ENCODE results near the gene SAA2.

Gene SAA2

DNA sequence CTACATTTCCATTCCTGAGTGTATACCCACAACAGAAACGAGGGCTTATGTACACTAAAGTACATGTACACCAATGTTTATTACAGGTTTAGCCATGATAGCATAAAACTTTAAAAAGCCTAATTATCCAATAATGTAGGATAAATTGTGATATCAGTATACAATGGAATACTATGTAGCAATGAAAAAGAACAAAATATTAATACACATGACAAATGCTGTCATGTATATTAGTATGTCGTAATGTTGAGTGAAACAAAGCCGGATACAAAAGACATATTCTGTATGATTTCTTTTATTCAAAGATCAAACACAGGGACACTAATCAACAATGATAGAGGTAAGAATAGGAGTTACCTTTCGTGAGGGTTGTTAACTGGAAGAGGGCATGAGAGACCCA lies 14.6 kb downstream of the SAA2 start:
- no peaks in the 10 kb centered on the region for H3K36me3 ChIP-seq (ENCODE audit: control insufficient read depth in 5 of 5, insufficient read depth in 5 of 5, low read length in 5 of 5)

GRCh38 chr11:18230859-18231258 lies 17.6 kb downstream of the SAA2 start:
- Histone ChIP-seq H3K9ac (ENCODE audit: low read length in 5 of 5) (no peak overlapping the region), H3K27me3 (ENCODE audit: control insufficient read depth in 5 of 5, insufficient read depth in 4 of 5, low read length in 5 of 5) (no peaks in the 10 kb centered on the region), H3K4me3 (ENCODE audit: low read depth in 1 of 5, low read length in 5 of 5) (no peak overlapping the region), H3K36me3 (ENCODE audit: control insufficient read depth in 5 of 5, insufficient read depth in 5 of 5, low read length in 5 of 5) (no peaks in the 10 kb centered on the region), H3K9me3 (ENCODE audit: control insufficient read depth in 5 of 5, low read length in 5 of 5) (no peaks in the 10 kb centered on the region), H3K4me1 (ENCODE audit: control insufficient read depth in 5 of 5, insufficient read depth in 5 of 5, low read length in 5 of 5) (no peaks in the 10 kb centered on the region), H3K27ac (ENCODE audit: low read depth, low read length) (no peak overlapping the region)

More for the DNA sequence above, 14.6 kb downstream of the SAA2 start:
- H3K4me1 ChIP-seq (ENCODE audit: control insufficient read depth in 5 of 5, insufficient read depth in 5 of 5, low read length in 5 of 5): no peaks in the 10 kb centered on the region
- H3K27me3 ChIP-seq (ENCODE audit: control insufficient read depth in 5 of 5, insufficient read depth in 4 of 5, low read length in 5 of 5): no peaks in the 10 kb centered on the region
- no peak overlapping the region for H3K9ac ChIP-seq (ENCODE audit: low read length in 5 of 5)
- H3K27ac ChIP-seq (ENCODE audit: low read depth, low read length): no peak overlapping the region
- no peaks in the 10 kb centered on the region for H3K9me3 ChIP-seq (ENCODE audit: control insufficient read depth in 5 of 5, low read length in 5 of 5)
- no peak overlapping the region for H3K4me3 ChIP-seq (ENCODE audit: low read depth in 1 of 5, low read length in 5 of 5)

DNA sequence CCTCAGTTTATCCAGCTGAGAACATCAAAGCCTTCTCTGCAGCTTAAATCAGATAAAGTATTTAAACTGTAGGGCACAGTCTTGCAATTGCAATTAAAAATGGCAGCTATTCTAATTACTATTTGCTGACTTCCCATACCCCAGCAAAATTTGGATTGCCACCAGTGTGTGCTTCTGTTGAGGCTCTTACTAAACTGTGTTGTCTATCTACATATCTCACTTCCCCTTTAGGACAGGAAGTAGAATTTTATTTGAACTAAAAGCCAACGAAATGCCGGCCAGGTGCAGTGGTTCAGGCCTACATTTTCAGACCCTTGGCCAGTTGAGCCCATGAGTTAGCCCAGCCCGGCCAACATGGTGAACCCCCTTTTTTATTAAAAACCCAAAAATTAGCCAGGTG lies 19.0 kb downstream of the SAA2 start:
- Histone ChIP-seq H3K9ac (ENCODE audit: low read length in 5 of 5) (no peak overlapping the region), H3K4me3 (ENCODE audit: low read depth in 1 of 5, low read length in 5 of 5) (no peak overlapping the region), H3K27ac (ENCODE audit: low read depth, low read length) (no peak overlapping the region)

DNA sequence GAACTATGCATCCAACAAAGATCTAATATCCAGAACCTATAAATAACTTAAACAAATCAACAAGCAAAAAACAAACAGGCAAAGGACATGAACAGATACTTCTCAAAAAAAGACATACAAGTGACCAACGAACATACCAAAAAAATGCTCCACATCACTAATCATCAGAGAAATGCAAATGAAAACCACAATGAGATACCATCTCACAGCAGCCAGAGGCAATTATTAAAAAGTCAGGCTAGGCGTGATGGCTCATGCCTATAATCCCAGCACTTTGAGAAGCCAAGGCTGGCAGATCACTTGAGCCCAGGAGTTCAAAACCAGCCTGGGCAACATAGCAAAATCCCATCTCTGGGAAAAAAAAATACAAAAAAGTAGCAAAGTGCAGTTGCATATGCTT lies 22.6 kb downstream of the SAA2 start:
- Histone ChIP-seq H3K27ac (ENCODE audit: low read depth, low read length) (no peak overlapping the region), H3K9me3 (ENCODE audit: control insufficient read depth in 5 of 5, low read length in 5 of 5) (no peaks in the 10 kb centered on the region), H3K9ac (ENCODE audit: low read length in 5 of 5) (no peak overlapping the region), H3K4me1 (ENCODE audit: control insufficient read depth in 5 of 5, insufficient read depth in 5 of 5, low read length in 5 of 5) (no peaks in the 10 kb centered on the region), H3K36me3 (ENCODE audit: control insufficient read depth in 5 of 5, insufficient read depth in 5 of 5, low read length in 5 of 5) (no peaks in the 10 kb centered on the region), H3K27me3 (ENCODE audit: control insufficient read depth in 5 of 5, insufficient read depth in 4 of 5, low read length in 5 of 5) (peaks cover 0 to 2% (median 0%) of the 10 kb centered on the region in 5 donors), H3K4me3 (ENCODE audit: low read depth in 1 of 5, low read length in 5 of 5) (no peak overlapping the region)

More for the DNA sequence above, 19.0 kb downstream of the SAA2 start:
- Histone ChIP-seq H3K36me3 (ENCODE audit: control insufficient read depth in 5 of 5, insufficient read depth in 5 of 5, low read length in 5 of 5) (no peaks in the 10 kb centered on the region), H3K9me3 (ENCODE audit: control insufficient read depth in 5 of 5, low read length in 5 of 5) (no peaks in the 10 kb centered on the region), H3K4me1 (ENCODE audit: control insufficient read depth in 5 of 5, insufficient read depth in 5 of 5, low read length in 5 of 5) (no peaks in the 10 kb centered on the region), H3K27me3 (ENCODE audit: control insufficient read depth in 5 of 5, insufficient read depth in 4 of 5, low read length in 5 of 5) (no peaks in the 10 kb centered on the region)

- Histone ChIP-seq H3K27me3 (ENCODE audit: control insufficient read depth in 5 of 5, insufficient read depth in 4 of 5, low read length in 5 of 5) (peaks cover 0 to 2% (median 0%) of the 10 kb centered on the region in 5 donors), H3K27ac (ENCODE audit: low read depth, low read length) (no peak overlapping the region), H3K9me3 (ENCODE audit: control insufficient read depth in 5 of 5, low read length in 5 of 5) (peaks cover 0 to 5% (median 0%) of the 10 kb centered on the region in 5 donors), H3K36me3 (ENCODE audit: control insufficient read depth in 5 of 5, insufficient read depth in 5 of 5, low read length in 5 of 5) (no peaks in the 10 kb centered on the region), H3K4me3 (ENCODE audit: low read depth in 1 of 5, low read length in 5 of 5) (no peak overlapping the region), H3K9ac (ENCODE audit: low read length in 5 of 5) (no peak overlapping the region), H3K4me1 (ENCODE audit: control insufficient read depth in 5 of 5, insufficient read depth in 5 of 5, low read length in 5 of 5) (no peaks in the 10 kb centered on the region)
Observed at GRCh38 chr11:18223591-18224387, 24.7 kb downstream of the SAA2 start.

- Histone ChIP-seq H3K9me3 (ENCODE audit: control insufficient read depth in 5 of 5, low read length in 5 of 5) (peaks cover 0 to 5% (median 0%) of the 10 kb centered on the region in 5 donors), H3K4me3 (ENCODE audit: low read depth in 1 of 5, low read length in 5 of 5) (no peak overlapping the region), H3K27ac (ENCODE audit: low read depth, low read length) (no peak overlapping the region), H3K36me3 (ENCODE audit: control insufficient read depth in 5 of 5, insufficient read depth in 5 of 5, low read length in 5 of 5) (no peaks in the 10 kb centered on the region), H3K27me3 (ENCODE audit: control insufficient read depth in 5 of 5, insufficient read depth in 4 of 5, low read length in 5 of 5) (peaks cover 0 to 2% (median 0%) of the 10 kb centered on the region in 5 donors), H3K9ac (ENCODE audit: low read length in 5 of 5) (no peak overlapping the region), H3K4me1 (ENCODE audit: control insufficient read depth in 5 of 5, insufficient read depth in 5 of 5, low read length in 5 of 5) (no peaks in the 10 kb centered on the region)
Observed at GRCh38 chr11:18222814-18223421, 25.6 kb downstream of the SAA2 start.

DNA sequence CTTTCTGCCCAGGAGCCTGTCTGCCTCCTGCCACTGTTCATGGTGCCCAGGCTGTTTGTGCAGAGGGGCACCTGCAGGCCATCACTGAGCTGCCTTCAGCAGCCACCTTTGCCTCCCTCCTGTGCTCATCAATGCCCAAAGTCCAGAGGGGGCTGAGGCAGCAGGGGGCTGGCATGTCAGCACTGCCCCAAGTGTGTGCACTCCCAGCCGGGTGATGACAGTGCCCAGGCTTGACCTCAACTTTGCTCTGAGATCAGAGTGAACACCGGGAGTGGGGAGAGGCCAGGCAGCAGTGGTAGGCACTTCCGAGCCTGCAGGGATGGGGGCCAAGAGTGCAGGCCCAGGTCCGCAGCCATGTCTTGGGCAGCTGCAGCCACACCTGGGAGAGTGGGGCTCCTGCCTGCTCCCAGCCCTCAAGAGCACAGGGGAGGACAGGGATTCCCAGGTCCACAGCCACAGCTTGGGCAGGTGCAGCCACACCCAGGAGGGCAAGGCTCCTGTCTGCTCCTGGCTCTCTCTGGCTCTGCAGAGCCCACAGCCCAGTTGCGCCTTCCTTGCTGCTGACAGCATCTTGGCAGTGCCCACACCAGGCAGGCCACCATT lies 27.1 kb downstream of the SAA2 start:
- H3K4me1 ChIP-seq (ENCODE audit: control insufficient read depth in 5 of 5, insufficient read depth in 5 of 5, low read length in 5 of 5): no peaks in the 10 kb centered on the region
- H3K9ac ChIP-seq (ENCODE audit: low read length in 5 of 5): no peak overlapping the region
- peaks cover 0 to 2% (median 0%) of the 10 kb centered on the region in 5 donors for H3K27me3 ChIP-seq (ENCODE audit: control insufficient read depth in 5 of 5, insufficient read depth in 4 of 5, low read length in 5 of 5)
- no peak overlapping the region for H3K27ac ChIP-seq (ENCODE audit: low read depth, low read length)
- H3K4me3 ChIP-seq (ENCODE audit: low read depth in 1 of 5, low read length in 5 of 5): no peak overlapping the region
- H3K9me3 ChIP-seq (ENCODE audit: control insufficient read depth in 5 of 5, low read length in 5 of 5): peaks cover 0 to 5% (median 0%) of the 10 kb centered on the region in 5 donors
- no peaks in the 10 kb centered on the region for H3K36me3 ChIP-seq (ENCODE audit: control insufficient read depth in 5 of 5, insufficient read depth in 5 of 5, low read length in 5 of 5)

- peaks cover 0 to 11% (median 4%) of the 10 kb centered on the region in 5 donors for H3K27me3 ChIP-seq (ENCODE audit: control insufficient read depth in 5 of 5, insufficient read depth in 4 of 5, low read length in 5 of 5)
- H3K9me3 ChIP-seq (ENCODE audit: control insufficient read depth in 5 of 5, low read length in 5 of 5): no peaks in the 10 kb centered on the region
- H3K4me3 ChIP-seq (ENCODE audit: low read depth in 1 of 5, low read length in 5 of 5): no peak overlapping the region
- H3K9ac ChIP-seq (ENCODE audit: low read length in 5 of 5): no peak overlapping the region
- no peaks in the 10 kb centered on the region for H3K36me3 ChIP-seq (ENCODE audit: control insufficient read depth in 5 of 5, insufficient read depth in 5 of 5, low read length in 5 of 5)
- H3K27ac ChIP-seq (ENCODE audit: low read depth, low read length): no peak overlapping the region
- H3K4me1 ChIP-seq (ENCODE audit: control insufficient read depth in 5 of 5, insufficient read depth in 5 of 5, low read length in 5 of 5): no peaks in the 10 kb centered on the region
Observed at GRCh38 chr11:18209058-18209457, 39.4 kb downstream of the SAA2 start.

DNA sequence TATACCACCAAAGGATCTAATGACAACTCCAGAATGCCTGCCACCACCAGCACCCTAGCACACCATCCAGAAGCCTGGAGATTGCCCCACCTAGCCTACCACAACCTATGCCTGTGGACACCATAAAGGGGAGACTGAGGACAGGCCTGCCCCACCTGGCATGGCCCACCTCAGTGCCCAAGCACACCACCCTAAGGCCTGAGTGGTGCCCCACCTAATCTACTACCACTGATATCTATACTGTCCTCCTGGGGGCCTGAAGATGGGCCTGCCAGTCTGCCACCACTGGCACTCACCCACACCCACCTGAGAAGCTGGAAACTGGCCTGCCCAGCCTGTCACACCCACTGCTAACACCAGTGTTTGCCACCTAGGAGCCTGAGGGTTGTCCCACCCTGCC lies 43.7 kb downstream of the SAA2 start:
- Histone ChIP-seq H3K27me3 (ENCODE audit: control insufficient read depth in 5 of 5, insufficient read depth in 4 of 5, low read length in 5 of 5) (peaks cover 0 to 11% (median 4%) of the 10 kb centered on the region in 5 donors), H3K36me3 (ENCODE audit: control insufficient read depth in 5 of 5, insufficient read depth in 5 of 5, low read length in 5 of 5) (no peaks in the 10 kb centered on the region), H3K9ac (ENCODE audit: low read length in 5 of 5) (no peak overlapping the region), H3K4me1 (ENCODE audit: control insufficient read depth in 5 of 5, insufficient read depth in 5 of 5, low read length in 5 of 5) (peaks cover 0 to 4% (median 0%) of the 10 kb centered on the region in 5 donors), H3K4me3 (ENCODE audit: low read depth in 1 of 5, low read length in 5 of 5) (no peak overlapping the region), H3K9me3 (ENCODE audit: control insufficient read depth in 5 of 5, low read length in 5 of 5) (peaks cover 0 to 6% (median 0%) of the 10 kb centered on the region in 5 donors), H3K27ac (ENCODE audit: low read depth, low read length) (no peak overlapping the region)

GRCh38 chr11:18204220-18204619 lies 44.2 kb downstream of the SAA2 start:
- Histone ChIP-seq H3K36me3 (ENCODE audit: control insufficient read depth in 5 of 5, insufficient read depth in 5 of 5, low read length in 5 of 5) (no peaks in the 10 kb centered on the region), H3K27ac (ENCODE audit: low read depth, low read length) (no peak overlapping the region), H3K27me3 (ENCODE audit: control insufficient read depth in 5 of 5, insufficient read depth in 4 of 5, low read length in 5 of 5) (peaks cover 0 to 11% (median 4%) of the 10 kb centered on the region in 5 donors), H3K9ac (ENCODE audit: low read length in 5 of 5) (no peak overlapping the region), H3K4me3 (ENCODE audit: low read depth in 1 of 5, low read length in 5 of 5) (no peak overlapping the region), H3K9me3 (ENCODE audit: control insufficient read depth in 5 of 5, low read length in 5 of 5) (peaks cover 0 to 6% (median 0%) of the 10 kb centered on the region in 5 donors), H3K4me1 (ENCODE audit: control insufficient read depth in 5 of 5, insufficient read depth in 5 of 5, low read length in 5 of 5) (peaks cover 0 to 4% (median 0%) of the 10 kb centered on the region in 5 donors)

Data from subcutaneous abdominal adipose tissue (tissue), 5 donors.